Lower lobe of right lung (tissue), 2 donors: ENCODE data around the gene HLA-DPB1. TPM values are rescaled to one million over a fixed set of nuclear protein-coding genes. Genes with fewer than 3 reads are reported as not detected.
A peak's percentile ranks its signal among the peaks of the same experiment; 100 is the strongest.

Experiments
- ATAC-seq, 2 donors: fragments of 200-7000 bp; cut with Tn5 transposase; one replicate each; pipeline ENCODE4 v1.9.1; 2020 to 2022; ENCODE audit warnings: mild to moderate bottlenecking in 2 of 2, moderate library complexity in 2 of 2
- DNase-seq: peaks from one replicate; pipeline ENCODE4 v3.0.0-alpha.2; 2020
- H3K27ac ChIP-seq: fragments of 200-600 bp; one replicate; pipeline ENCODE4 v1.8.0; 2022
- H3K27me3 ChIP-seq: fragments of 200-600 bp; one replicate; pipeline ENCODE4 v1.8.0; 2022; ENCODE audit warnings: low read depth
- H3K36me3 ChIP-seq: fragments of 200-600 bp; one replicate; pipeline ENCODE4 v1.8.0; 2022; ENCODE audit warnings: mild to moderate bottlenecking
- H3K4me1 ChIP-seq: fragments of 200-600 bp; one replicate; pipeline ENCODE4 v1.8.0; 2022
- H3K4me3 ChIP-seq: fragments of 200-600 bp; one replicate; pipeline ENCODE4 v1.8.0; 2022; ENCODE audit warnings: mild to moderate bottlenecking
- H3K9me3 ChIP-seq: fragments of 200-600 bp; one replicate; pipeline ENCODE4 v1.8.0; 2022
- intact Hi-C: fragments of 100-400 bp; cut with DNase I; formaldehyde crosslinking; loops from one replicate; pipeline ENCODE4 v1.11.0; 2022
- total RNA-seq: library from RNA; stranded (reverse); fragmentation: NEBNext Ultra II Directional; extraction: Animal tissue kit (Norgen Biotek cat#: 25700); gene quantifications from one replicate; pipeline ENCODE4 v1.2.1, GENCODE V29; 2021
- TF ChIP-seq, protein P1 (sequence below): fragments of 200-600 bp; IDR thresholded peaks from one replicate; pipeline ENCODE4 v1.8.0; 2022; ENCODE audit warnings: antibody characterized with exemption, mild to moderate bottlenecking
- donor health status: DM: no; HTN: yes; CAD: no; lungs with severe emphysema.

The HLA-DPB1 gene
- total RNA-seq, 1 donor from 2014 or later = 483 TPM

DNA sequence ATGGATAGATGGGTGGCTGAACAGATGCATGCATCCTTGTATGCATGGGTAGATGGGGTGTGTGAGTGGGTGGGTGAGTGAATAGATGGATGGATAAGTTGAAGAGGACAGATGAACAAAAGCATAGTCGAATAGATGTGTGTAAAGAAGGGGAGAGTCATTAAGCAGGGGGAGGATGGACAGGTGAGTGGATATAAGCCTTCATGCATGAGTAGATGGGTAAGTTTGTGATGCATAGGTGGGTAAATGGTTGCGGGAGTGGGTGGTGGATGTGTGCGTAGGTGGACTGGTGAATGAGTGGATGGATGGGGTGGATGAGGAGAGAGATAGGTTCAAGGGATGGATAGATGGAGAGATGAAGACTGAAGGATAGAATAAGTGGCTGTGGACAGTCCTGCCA is 29.6 kb downstream of the HLA-DPB1 start:
- intact Hi-C loops = no loop called here
- Histone ChIP-seq H3K27ac (no peak overlapping the region), H3K4me1 (no peaks in the 10 kb centered on the region), H3K27me3 (no peaks in the 10 kb centered on the region), H3K9me3 (peaks cover 9% of the 10 kb centered on the region), H3K4me3 (no peak overlapping the region), H3K36me3 (no peaks in the 10 kb centered on the region)
- TF ChIP-seq, protein P1, sequence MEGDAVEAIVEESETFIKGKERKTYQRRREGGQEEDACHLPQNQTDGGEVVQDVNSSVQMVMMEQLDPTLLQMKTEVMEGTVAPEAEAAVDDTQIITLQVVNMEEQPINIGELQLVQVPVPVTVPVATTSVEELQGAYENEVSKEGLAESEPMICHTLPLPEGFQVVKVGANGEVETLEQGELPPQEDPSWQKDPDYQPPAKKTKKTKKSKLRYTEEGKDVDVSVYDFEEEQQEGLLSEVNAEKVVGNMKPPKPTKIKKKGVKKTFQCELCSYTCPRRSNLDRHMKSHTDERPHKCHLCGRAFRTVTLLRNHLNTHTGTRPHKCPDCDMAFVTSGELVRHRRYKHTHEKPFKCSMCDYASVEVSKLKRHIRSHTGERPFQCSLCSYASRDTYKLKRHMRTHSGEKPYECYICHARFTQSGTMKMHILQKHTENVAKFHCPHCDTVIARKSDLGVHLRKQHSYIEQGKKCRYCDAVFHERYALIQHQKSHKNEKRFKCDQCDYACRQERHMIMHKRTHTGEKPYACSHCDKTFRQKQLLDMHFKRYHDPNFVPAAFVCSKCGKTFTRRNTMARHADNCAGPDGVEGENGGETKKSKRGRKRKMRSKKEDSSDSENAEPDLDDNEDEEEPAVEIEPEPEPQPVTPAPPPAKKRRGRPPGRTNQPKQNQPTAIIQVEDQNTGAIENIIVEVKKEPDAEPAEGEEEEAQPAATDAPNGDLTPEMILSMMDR = no peak
- no peak for ATAC-seq
- DNase-seq = no peak

DNA sequence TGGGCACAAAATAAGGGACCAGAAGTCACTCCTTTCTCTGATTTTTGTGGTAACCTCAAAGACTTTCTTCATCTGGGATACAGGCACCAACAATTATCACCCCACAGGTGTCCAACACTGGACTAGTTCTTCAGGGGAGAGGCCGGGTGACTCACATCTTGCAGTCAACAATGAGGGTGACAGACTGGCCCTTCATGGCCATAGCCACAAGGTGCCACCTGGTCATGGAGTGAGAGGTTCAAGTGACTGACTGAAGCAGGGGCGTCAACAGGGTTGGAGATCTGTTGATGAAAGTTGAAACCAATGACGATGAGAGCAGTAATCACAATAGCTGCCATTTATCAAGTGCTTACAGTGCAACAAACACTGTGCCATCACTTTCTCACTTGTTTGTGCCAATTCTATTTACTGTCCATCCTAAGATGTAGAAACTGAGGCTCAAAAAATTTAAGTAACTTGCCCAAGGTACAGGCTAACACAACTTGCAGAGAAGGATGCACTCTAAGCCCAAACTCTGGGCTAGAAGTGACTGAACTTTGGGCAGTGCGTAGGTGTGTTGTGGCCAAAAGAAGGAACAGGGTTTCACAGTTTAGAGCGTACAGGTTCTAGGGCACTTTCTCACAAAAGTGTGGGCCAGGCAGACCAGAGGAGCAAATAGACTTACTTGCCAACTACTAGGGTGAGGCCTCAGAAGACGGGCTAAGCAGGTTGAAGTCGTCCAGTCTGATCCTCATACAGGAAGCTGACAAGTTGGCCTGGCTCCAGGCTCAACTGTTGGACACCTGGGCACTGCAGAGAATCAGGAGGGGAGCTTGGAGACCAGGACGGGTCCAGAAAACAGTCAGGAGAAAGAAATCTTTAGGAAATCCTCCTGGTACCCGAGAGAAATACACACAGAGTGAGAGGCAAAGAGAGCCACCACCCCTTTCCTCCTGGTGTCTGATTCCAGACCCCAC is 30.4 kb downstream of the HLA-DPB1 start:
- ATAC-seq = no peak
- DNase-seq = no peak
- Histone ChIP-seq H3K9me3 (peaks cover under 1% of the 10 kb centered on the region), H3K36me3 (no peaks in the 10 kb centered on the region), H3K27me3 (no peaks in the 10 kb centered on the region), H3K4me3 (no peak overlapping the region), H3K4me1 (no peaks in the 10 kb centered on the region), H3K27ac (no peak overlapping the region)
- TF ChIP-seq, protein P1 = no peak
- intact Hi-C loops = no loop called here

DNA sequence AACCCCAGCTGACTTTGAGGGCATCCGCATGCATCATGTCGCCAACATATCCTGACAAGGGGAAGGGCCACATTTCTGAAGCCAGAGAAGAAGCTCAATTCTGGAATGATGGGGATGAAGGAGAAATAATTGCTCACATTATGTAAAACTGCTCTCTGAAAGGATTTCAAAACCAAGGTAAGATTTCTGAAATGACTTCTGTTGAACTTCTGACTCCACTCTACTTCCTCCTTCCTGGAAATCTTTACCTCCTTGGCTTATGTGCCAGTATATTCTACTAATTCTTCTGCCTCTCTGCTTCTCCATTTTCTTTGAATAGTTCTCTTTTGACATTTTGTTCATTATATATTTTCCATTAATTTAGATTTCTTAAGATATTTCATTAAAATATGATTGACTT is 31.9 kb downstream of the HLA-DPB1 start:
- intact Hi-C loops = no loop called here
- TF ChIP-seq, protein P1 = no peak
- Histone ChIP-seq H3K9me3 (no peaks in the 10 kb centered on the region), H3K4me3 (no peak overlapping the region), H3K4me1 (no peaks in the 10 kb centered on the region), H3K36me3 (no peaks in the 10 kb centered on the region), H3K27me3 (peaks cover under 1% of the 10 kb centered on the region), H3K27ac (no peak overlapping the region)
- ATAC-seq (no peak), DNase-seq (no peak)

DNA sequence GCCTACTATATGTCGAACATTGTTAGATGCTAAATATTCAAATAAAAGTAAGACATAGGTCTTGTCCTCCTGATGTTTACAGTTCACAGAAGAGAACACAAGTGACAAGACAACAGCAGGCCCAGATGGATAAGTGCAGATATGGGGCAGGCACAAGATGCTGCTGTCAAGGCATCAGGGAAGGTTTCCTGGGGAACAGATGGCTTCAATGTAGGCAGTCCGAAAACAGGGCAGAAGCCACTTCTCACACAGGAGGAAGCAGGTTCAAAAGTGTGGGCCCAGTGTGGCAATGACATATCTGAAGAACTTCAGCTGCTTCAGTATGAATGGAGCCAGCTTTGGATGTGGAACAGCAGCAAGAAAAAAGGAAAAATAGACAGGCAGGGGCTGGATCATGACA is 32.5 kb downstream of the HLA-DPB1 start:
- DNase-seq = no peak
- Histone ChIP-seq H3K36me3 (no peaks in the 10 kb centered on the region), H3K9me3 (no peaks in the 10 kb centered on the region), H3K27me3 (peaks cover 7% of the 10 kb centered on the region), H3K4me3 (no peak overlapping the region), H3K4me1 (no peaks in the 10 kb centered on the region), H3K27ac (no peak overlapping the region)
- no peak for ATAC-seq
- intact Hi-C loops = no loop called here
- TF ChIP-seq, protein P1 = no peak

DNA sequence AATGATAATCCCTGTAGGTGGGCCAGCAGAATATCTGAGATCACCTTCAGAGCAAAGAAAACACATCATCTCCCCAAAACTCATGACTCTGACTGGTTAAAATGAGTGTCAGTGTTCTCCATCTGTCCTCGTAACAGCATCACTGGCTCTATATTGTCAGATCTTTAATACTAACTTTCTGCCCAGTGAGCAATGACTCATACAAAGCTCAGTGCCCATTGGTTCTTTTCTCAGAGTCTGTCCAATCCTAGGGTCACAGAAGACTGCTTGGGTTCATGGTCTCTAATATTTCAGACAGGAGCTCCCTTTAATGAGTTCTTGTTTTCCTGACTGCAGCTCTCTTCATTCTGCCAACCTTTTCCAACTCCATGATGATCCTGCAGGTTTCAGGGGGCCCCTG is 36.4 kb downstream of the HLA-DPB1 start:
- Histone ChIP-seq H3K4me3 (no peak overlapping the region), H3K27me3 (peaks cover 33% of the 10 kb centered on the region), H3K36me3 (no peaks in the 10 kb centered on the region), H3K9me3 (no peaks in the 10 kb centered on the region), H3K4me1 (peaks cover 8% of the 10 kb centered on the region), H3K27ac (no peak overlapping the region)
- ATAC-seq (peak; percentile 90 to 96), DNase-seq (no peak)
- TF ChIP-seq, protein P1 = no peak
- intact Hi-C loops = no loop called here
